ENCODE data around the gene RAB5B.

RAB5B gene

GRCh38 chr12:56017181-56017580, 43.3 kb downstream of the RAB5B start:
- TF ChIP-seq JUND (IDR thresholded peaks at IDR 0.05; ENCODE audit: low read depth): no peak
- in situ Hi-C loops (cut with HindIII; ENCODE audit: low pct_unique_long_range_greater_than_20kb, low sequenced_read_pairs): no loop called here
- DNase-seq (ENCODE audit: low read depth in 1 of 2, low spot score in 1 of 2): no peak

- no peak for DNase-seq (ENCODE audit: low read depth in 1 of 2, low spot score in 1 of 2)
- TF ChIP-seq JUND (IDR thresholded peaks at IDR 0.05; ENCODE audit: low read depth): no peak
- in situ Hi-C loops (cut with HindIII; ENCODE audit: low pct_unique_long_range_greater_than_20kb, low sequenced_read_pairs): no loop called here
Measured at GRCh38 chr12:56018356-56018755, 44.5 kb downstream of the RAB5B start.

GRCh38 chr12:56020423-56021184, 46.7 kb downstream of the RAB5B start, which contains the start of gene IKZF4:
Gene IKZF4, plus strand, starts transcription at chr12:56021043. Its CDS starts 451 bp downstream, at chr12:56021494.
- in situ Hi-C loops (cut with HindIII; ENCODE audit: low pct_unique_long_range_greater_than_20kb, low sequenced_read_pairs): no loop called here
- no peak for TF ChIP-seq JUND (IDR thresholded peaks at IDR 0.05; ENCODE audit: low read depth)
- no peak for DNase-seq (ENCODE audit: low read depth in 1 of 2, low spot score in 1 of 2)

GRCh38 chr12:56021889-56022497, 48.1 kb downstream of the RAB5B start:
- no peak for DNase-seq (ENCODE audit: low read depth in 1 of 2, low spot score in 1 of 2)
- no peak for TF ChIP-seq JUND (IDR thresholded peaks at IDR 0.05; ENCODE audit: low read depth)
- in situ Hi-C loops (cut with HindIII; ENCODE audit: low pct_unique_long_range_greater_than_20kb, low sequenced_read_pairs): no loop called here

- peak in 1 of 2 experiments; percentile 65 for DNase-seq (ENCODE audit: low read depth in 1 of 2, low spot score in 1 of 2)
- in situ Hi-C loops (cut with HindIII; ENCODE audit: low pct_unique_long_range_greater_than_20kb, low sequenced_read_pairs): no loop called here
- TF ChIP-seq JUND (IDR thresholded peaks at IDR 0.05; ENCODE audit: low read depth): no peak
Measured at GRCh38 chr12:56028511-56029165, 54.8 kb downstream of the RAB5B start.

GRCh38 chr12:56029166-56029519, 55.3 kb downstream of the RAB5B start:
- TF ChIP-seq JUND (IDR thresholded peaks at IDR 0.05; ENCODE audit: low read depth): no peak
- in situ Hi-C loops (cut with HindIII; ENCODE audit: low pct_unique_long_range_greater_than_20kb, low sequenced_read_pairs): no loop called here
- no peak for DNase-seq (ENCODE audit: low read depth in 1 of 2, low spot score in 1 of 2)

GRCh38 chr12:56029666-56030293, 55.9 kb downstream of the RAB5B start:
- no peak for TF ChIP-seq JUND (IDR thresholded peaks at IDR 0.05; ENCODE audit: low read depth)
- DNase-seq (ENCODE audit: low read depth in 1 of 2, low spot score in 1 of 2): peak; percentile 60 to 81
- in situ Hi-C loops (cut with HindIII; ENCODE audit: low pct_unique_long_range_greater_than_20kb, low sequenced_read_pairs): no loop called here

- in situ Hi-C loops (cut with HindIII; ENCODE audit: low pct_unique_long_range_greater_than_20kb, low sequenced_read_pairs): no loop called here
- TF ChIP-seq JUND (IDR thresholded peaks at IDR 0.05; ENCODE audit: low read depth): no peak
- no peak for DNase-seq (ENCODE audit: low read depth in 1 of 2, low spot score in 1 of 2)
Measured at GRCh38 chr12:56031987-56032386, 58.1 kb downstream of the RAB5B start.

GRCh38 chr12:56034586-56035332, 60.9 kb downstream of the RAB5B start:
- DNase-seq (ENCODE audit: low read depth in 1 of 2, low spot score in 1 of 2): no peak
- in situ Hi-C loops (cut with HindIII; ENCODE audit: low pct_unique_long_range_greater_than_20kb, low sequenced_read_pairs): no loop called here
- no peak for TF ChIP-seq JUND (IDR thresholded peaks at IDR 0.05; ENCODE audit: low read depth)

- no peak for TF ChIP-seq JUND (IDR thresholded peaks at IDR 0.05; ENCODE audit: low read depth)
- no peak for DNase-seq (ENCODE audit: low read depth in 1 of 2, low spot score in 1 of 2)
- in situ Hi-C loops (cut with HindIII; ENCODE audit: low pct_unique_long_range_greater_than_20kb, low sequenced_read_pairs): no loop called here
Measured at GRCh38 chr12:56037161-56037560, 63.3 kb downstream of the RAB5B start.

GRCh38 chr12:56038022-56038655, 64.3 kb downstream of the RAB5B start:
- in situ Hi-C loops (cut with HindIII; ENCODE audit: low pct_unique_long_range_greater_than_20kb, low sequenced_read_pairs): no loop called here
- no peak for TF ChIP-seq JUND (IDR thresholded peaks at IDR 0.05; ENCODE audit: low read depth)
- no peak for DNase-seq (ENCODE audit: low read depth in 1 of 2, low spot score in 1 of 2)

GRCh38 chr12:56040151-56040550, 66.3 kb downstream of the RAB5B start:
- no peak for TF ChIP-seq JUND (IDR thresholded peaks at IDR 0.05; ENCODE audit: low read depth)
- no peak for DNase-seq (ENCODE audit: low read depth in 1 of 2, low spot score in 1 of 2)
- in situ Hi-C loops (cut with HindIII; ENCODE audit: low pct_unique_long_range_greater_than_20kb, low sequenced_read_pairs): no loop called here
